HS-5 (cell line): ENCODE data around the gene TUBA3E.
"Not testable (repeated sequence)": the region's sequence is repeated elsewhere in the genome, so short reads cannot be mapped to it uniquely, and the experiment has no call there.

ENCODE experiments used
- DNase-seq: peaks from one replicate; pipeline ENCODE4 v3.0.0-alpha.2; 2012; ENCODE audit warnings: low read depth

Gene TUBA3E

GRCh38 chr2:130198343-130198742, at the start of gene TUBA3E:
TSS of gene TUBA3E (minus strand) at chr2:130198439. CDS start at chr2:130198360, 79 bp downstream.
- DNase-seq: no peak

- no peak for DNase-seq
These were observed 48.2 kb upstream of the TUBA3E start for GRCh38 chr2:130246430-130246829.

GRCh38 chr2:130245976-130246375, 47.7 kb upstream of the TUBA3E start:
- no peak for DNase-seq

- no peak for DNase-seq
These were observed 45.1 kb upstream of the TUBA3E start for GRCh38 chr2:130243359-130243758.

- DNase-seq: peak; percentile 70
These were observed 42.9 kb upstream of the TUBA3E start for GRCh38 chr2:130241041-130241707.

GRCh38 chr2:130239581-130239980, 41.3 kb upstream of the TUBA3E start:
- DNase-seq: not testable (repeated sequence)

- DNase-seq: not testable (repeated sequence)
These were observed 34.8 kb upstream of the TUBA3E start for GRCh38 chr2:130233066-130233465.

- no peak for DNase-seq
These were observed 33.4 kb upstream of the TUBA3E start for GRCh38 chr2:130231656-130232055.

- not testable (repeated sequence) for DNase-seq
These were observed 32.7 kb upstream of the TUBA3E start for GRCh38 chr2:130230907-130231306.

- not testable (repeated sequence) for DNase-seq
These were observed 32.1 kb upstream of the TUBA3E start for GRCh38 chr2:130230376-130230775.

GRCh38 chr2:130229161-130229510, 30.9 kb upstream of the TUBA3E start:
- DNase-seq: not testable (repeated sequence)

- DNase-seq: not testable (repeated sequence)
These were observed 30.4 kb upstream of the TUBA3E start for GRCh38 chr2:130228467-130229160.

GRCh38 chr2:130228005-130228404, 29.8 kb upstream of the TUBA3E start:
- not testable (repeated sequence) for DNase-seq

- DNase-seq: not testable (repeated sequence)
These were observed 24.3 kb upstream of the TUBA3E start for GRCh38 chr2:130222523-130222922.

- DNase-seq: not testable (repeated sequence)
These were observed 22.3 kb upstream of the TUBA3E start for GRCh38 chr2:130220505-130220904.

- DNase-seq: not testable (repeated sequence)
These were observed 20.9 kb upstream of the TUBA3E start for GRCh38 chr2:130219147-130219546.

- DNase-seq: not testable (repeated sequence)
These were observed 8.8 kb upstream of the TUBA3E start for GRCh38 chr2:130207051-130207450.

- not testable (repeated sequence) for DNase-seq
These were observed 4.9 kb upstream of the TUBA3E start for GRCh38 chr2:130203150-130203549.

GRCh38 chr2:130202518-130202917, 4.3 kb upstream of the TUBA3E start:
- DNase-seq: not testable (repeated sequence)

GRCh38 chr2:130196052-130196451, 2.2 kb downstream of the TUBA3E start:
- DNase-seq: not testable (repeated sequence)

- not testable (repeated sequence) for DNase-seq
These were observed 3.1 kb downstream of the TUBA3E start for GRCh38 chr2:130195089-130195635.

GRCh38 chr2:130193824-130194223, 4.4 kb downstream of the TUBA3E start:
- not testable (repeated sequence) for DNase-seq

- DNase-seq: not testable (repeated sequence)
These were observed 5.8 kb downstream of the TUBA3E start for GRCh38 chr2:130192451-130192850.
